ENCODE data around the gene PITPNB. TPM values are rescaled to one million over a fixed set of nuclear protein-coding genes. Genes with fewer than 3 reads are reported as not detected.

PITPNB gene
- total and polyA plus RNA-seq, 2 experiments from 2014 or later, result 50.9 to 56.0 TPM

DNA sequence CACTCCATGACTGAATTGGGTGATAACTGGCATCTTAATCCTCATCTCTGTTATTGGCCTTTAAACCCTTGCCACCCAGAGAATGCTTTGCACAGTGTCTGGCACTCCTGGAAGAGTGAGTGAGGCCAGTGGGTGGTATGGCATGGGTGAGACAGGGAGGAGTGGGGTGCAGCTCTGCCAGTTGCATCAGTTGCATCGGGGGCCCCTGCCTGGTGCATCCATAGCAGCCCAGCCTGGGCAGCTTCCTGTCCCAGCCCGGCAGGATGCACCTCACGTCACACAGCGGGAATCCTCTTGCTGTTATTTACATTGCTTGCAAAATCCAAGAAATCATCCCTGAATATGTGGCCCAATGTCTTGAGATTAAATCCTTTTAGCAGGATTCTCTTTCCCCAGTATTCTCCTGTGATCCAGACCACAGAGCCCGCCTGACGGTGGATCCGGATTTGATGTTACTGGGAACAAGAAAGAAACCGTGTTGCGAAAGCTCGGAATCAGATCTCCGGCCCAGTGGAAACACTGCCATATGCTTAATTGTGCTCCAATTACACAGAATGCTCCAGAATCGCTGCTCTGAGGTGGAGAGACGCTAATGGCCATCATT is 79.9 kb downstream of the PITPNB start:
- Histone ChIP-seq H3K27me3 (ENCODE audit: insufficient read depth) (no peaks in the 10 kb centered on the region), H3K4me1 (ENCODE audit: insufficient read depth) (peaks cover 8% of the 10 kb centered on the region), H3K27ac (ENCODE audit: low read depth) (no peak overlapping the region), H2AFZ (no peak overlapping the region), H3K9me2 (ENCODE audit: insufficient read depth) (no peaks in the 10 kb centered on the region), H3K4me3 (no peak overlapping the region), H4K20me1 (replicated peaks; ENCODE audit: insufficient read depth) (no peaks in the 10 kb centered on the region), H3F3A (replicated peaks; ENCODE audit: low read depth) (peaks cover 3% of the 10 kb centered on the region; the same call in 1 of the 2 replicates), H3K4me2 (no peak overlapping the region), H3K79me2 (replicated peaks; ENCODE audit: insufficient read depth) (no peaks in the 10 kb centered on the region), H3K36me3 (ENCODE audit: insufficient read depth) (no peaks in the 10 kb centered on the region)
- Mint-ChIP-seq H3K4me3 (no peak overlapping the region), H3K9me3 (peaks cover 17% of the 10 kb centered on the region; the same call in 2 of the 3 replicates), H3K4me1 (peaks cover 30% of the 10 kb centered on the region), H3K27me3 (ENCODE audit: insufficient read depth, low read depth, poor library complexity) (peaks cover 8% of the 10 kb centered on the region), H3K36me3 (ENCODE audit: low read depth) (peaks cover 13% of the 10 kb centered on the region), H3K27ac (no peak overlapping the region)
- TF ChIP-seq, protein P1, sequence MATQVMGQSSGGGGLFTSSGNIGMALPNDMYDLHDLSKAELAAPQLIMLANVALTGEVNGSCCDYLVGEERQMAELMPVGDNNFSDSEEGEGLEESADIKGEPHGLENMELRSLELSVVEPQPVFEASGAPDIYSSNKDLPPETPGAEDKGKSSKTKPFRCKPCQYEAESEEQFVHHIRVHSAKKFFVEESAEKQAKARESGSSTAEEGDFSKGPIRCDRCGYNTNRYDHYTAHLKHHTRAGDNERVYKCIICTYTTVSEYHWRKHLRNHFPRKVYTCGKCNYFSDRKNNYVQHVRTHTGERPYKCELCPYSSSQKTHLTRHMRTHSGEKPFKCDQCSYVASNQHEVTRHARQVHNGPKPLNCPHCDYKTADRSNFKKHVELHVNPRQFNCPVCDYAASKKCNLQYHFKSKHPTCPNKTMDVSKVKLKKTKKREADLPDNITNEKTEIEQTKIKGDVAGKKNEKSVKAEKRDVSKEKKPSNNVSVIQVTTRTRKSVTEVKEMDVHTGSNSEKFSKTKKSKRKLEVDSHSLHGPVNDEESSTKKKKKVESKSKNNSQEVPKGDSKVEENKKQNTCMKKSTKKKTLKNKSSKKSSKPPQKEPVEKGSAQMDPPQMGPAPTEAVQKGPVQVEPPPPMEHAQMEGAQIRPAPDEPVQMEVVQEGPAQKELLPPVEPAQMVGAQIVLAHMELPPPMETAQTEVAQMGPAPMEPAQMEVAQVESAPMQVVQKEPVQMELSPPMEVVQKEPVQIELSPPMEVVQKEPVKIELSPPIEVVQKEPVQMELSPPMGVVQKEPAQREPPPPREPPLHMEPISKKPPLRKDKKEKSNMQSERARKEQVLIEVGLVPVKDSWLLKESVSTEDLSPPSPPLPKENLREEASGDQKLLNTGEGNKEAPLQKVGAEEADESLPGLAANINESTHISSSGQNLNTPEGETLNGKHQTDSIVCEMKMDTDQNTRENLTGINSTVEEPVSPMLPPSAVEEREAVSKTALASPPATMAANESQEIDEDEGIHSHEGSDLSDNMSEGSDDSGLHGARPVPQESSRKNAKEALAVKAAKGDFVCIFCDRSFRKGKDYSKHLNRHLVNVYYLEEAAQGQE (IDR thresholded peaks at IDR 0.05; ENCODE audit: unreplicated experiment), result no peak
- TF ChIP-seq, protein P2, sequence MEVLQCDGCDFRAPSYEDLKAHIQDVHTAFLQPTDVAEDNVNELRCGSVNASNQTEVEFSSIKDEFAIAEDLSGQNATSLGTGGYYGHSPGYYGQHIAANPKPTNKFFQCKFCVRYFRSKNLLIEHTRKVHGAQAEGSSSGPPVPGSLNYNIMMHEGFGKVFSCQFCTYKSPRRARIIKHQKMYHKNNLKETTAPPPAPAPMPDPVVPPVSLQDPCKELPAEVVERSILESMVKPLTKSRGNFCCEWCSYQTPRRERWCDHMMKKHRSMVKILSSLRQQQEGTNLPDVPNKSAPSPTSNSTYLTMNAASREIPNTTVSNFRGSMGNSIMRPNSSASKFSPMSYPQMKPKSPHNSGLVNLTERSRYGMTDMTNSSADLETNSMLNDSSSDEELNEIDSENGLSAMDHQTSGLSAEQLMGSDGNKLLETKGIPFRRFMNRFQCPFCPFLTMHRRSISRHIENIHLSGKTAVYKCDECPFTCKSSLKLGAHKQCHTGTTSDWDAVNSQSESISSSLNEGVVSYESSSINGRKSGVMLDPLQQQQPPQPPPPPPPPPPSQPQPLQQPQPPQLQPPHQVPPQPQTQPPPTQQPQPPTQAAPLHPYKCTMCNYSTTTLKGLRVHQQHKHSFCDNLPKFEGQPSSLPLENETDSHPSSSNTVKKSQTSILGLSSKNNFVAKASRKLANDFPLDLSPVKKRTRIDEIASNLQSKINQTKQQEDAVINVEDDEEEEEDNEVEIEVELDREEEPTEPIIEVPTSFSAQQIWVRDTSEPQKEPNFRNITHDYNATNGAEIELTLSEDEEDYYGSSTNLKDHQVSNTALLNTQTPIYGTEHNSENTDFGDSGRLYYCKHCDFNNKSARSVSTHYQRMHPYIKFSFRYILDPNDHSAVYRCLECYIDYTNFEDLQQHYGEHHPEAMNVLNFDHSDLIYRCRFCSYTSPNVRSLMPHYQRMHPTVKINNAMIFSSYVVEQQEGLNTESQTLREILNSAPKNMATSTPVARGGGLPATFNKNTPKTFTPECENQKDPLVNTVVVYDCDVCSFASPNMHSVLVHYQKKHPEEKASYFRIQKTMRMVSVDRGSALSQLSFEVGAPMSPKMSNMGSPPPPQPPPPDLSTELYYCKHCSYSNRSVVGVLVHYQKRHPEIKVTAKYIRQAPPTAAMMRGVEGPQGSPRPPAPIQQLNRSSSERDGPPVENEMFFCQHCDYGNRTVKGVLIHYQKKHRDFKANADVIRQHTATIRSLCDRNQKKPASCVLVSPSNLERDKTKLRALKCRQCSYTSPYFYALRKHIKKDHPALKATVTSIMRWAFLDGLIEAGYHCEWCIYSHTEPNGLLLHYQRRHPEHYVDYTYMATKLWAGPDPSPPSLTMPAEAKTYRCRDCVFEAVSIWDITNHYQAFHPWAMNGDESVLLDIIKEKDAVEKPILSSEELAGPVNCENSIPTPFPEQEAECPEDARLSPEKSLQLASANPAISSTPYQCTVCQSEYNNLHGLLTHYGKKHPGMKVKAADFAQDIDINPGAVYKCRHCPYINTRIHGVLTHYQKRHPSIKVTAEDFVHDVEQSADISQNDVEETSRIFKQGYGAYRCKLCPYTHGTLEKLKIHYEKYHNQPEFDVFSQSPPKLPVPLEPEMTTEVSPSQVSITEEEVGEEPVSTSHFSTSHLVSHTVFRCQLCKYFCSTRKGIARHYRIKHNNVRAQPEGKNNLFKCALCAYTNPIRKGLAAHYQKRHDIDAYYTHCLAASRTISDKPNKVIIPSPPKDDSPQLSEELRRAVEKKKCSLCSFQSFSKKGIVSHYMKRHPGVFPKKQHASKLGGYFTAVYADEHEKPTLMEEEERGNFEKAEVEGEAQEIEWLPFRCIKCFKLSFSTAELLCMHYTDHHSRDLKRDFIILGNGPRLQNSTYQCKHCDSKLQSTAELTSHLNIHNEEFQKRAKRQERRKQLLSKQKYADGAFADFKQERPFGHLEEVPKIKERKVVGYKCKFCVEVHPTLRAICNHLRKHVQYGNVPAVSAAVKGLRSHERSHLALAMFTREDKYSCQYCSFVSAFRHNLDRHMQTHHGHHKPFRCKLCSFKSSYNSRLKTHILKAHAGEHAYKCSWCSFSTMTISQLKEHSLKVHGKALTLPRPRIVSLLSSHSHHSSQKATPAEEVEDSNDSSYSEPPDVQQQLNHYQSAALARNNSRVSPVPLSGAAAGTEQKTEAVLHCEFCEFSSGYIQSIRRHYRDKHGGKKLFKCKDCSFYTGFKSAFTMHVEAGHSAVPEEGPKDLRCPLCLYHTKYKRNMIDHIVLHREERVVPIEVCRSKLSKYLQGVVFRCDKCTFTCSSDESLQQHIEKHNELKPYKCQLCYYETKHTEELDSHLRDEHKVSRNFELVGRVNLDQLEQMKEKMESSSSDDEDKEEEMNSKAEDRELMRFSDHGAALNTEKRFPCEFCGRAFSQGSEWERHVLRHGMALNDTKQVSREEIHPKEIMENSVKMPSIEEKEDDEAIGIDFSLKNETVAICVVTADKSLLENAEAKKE (CRISPR knock-in tag; IDR thresholded peaks at IDR 0.05), result no peak
- TF ChIP-seq STAT1 (IDR thresholded peaks at IDR 0.05; ENCODE audit: unreplicated experiment) (no peak), ZNF331 (CRISPR knock-in tag; IDR thresholded peaks at IDR 0.05; ENCODE audit: low read depth) (no peak), EZH2 (IDR thresholded peaks at IDR 0.05; ENCODE audit: low read depth, unreplicated experiment) (no peak), CREB1 (CRISPR knock-in tag; IDR thresholded peaks at IDR 0.05; ENCODE audit: low read depth) (no peak), EZH2phosphoT487 (IDR thresholded peaks at IDR 0.05; ENCODE audit: unreplicated experiment) (no peak), ZNF114 (CRISPR knock-in tag; IDR thresholded peaks at IDR 0.05) (no peak), POLR2AphosphoS5 (IDR thresholded peaks at IDR 0.05; ENCODE audit: low read depth) (no peak), NANOG (IDR thresholded peaks at IDR 0.05; ENCODE audit: borderline replicate concordance) (no peak), JUNB (IDR thresholded peaks at IDR 0.05; ENCODE audit: unreplicated experiment) (no peak)
- TF ChIP-seq, protein P3, sequence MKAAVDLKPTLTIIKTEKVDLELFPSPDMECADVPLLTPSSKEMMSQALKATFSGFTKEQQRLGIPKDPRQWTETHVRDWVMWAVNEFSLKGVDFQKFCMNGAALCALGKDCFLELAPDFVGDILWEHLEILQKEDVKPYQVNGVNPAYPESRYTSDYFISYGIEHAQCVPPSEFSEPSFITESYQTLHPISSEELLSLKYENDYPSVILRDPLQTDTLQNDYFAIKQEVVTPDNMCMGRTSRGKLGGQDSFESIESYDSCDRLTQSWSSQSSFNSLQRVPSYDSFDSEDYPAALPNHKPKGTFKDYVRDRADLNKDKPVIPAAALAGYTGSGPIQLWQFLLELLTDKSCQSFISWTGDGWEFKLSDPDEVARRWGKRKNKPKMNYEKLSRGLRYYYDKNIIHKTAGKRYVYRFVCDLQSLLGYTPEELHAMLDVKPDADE (IDR thresholded peaks at IDR 0.05), result no peak
- TF ChIP-seq, protein P4, sequence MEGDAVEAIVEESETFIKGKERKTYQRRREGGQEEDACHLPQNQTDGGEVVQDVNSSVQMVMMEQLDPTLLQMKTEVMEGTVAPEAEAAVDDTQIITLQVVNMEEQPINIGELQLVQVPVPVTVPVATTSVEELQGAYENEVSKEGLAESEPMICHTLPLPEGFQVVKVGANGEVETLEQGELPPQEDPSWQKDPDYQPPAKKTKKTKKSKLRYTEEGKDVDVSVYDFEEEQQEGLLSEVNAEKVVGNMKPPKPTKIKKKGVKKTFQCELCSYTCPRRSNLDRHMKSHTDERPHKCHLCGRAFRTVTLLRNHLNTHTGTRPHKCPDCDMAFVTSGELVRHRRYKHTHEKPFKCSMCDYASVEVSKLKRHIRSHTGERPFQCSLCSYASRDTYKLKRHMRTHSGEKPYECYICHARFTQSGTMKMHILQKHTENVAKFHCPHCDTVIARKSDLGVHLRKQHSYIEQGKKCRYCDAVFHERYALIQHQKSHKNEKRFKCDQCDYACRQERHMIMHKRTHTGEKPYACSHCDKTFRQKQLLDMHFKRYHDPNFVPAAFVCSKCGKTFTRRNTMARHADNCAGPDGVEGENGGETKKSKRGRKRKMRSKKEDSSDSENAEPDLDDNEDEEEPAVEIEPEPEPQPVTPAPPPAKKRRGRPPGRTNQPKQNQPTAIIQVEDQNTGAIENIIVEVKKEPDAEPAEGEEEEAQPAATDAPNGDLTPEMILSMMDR (conservative IDR thresholded peaks at IDR 0.05; ENCODE audit: low read depth in 2 of 2), result no peak
- DNase-seq (ENCODE audit: low spot score) (no peak), ATAC-seq (no peak)
